Tibial nerve (tissue), 4 donors: ENCODE measurements around the gene RAB20. TPM values are rescaled to one million over a fixed set of nuclear protein-coding genes. Genes with fewer than 3 reads are reported as not detected.

Experiments used
- DNase-seq, 2 donors: peaks; one replicate each; pipeline ENCODE4 v3.0.0-alpha.2; 2019; ENCODE audit warnings: low spot score in 2 of 2
- H3K27ac ChIP-seq, 4 donors: fragments of 200-600 bp; sonication (generic) in 3 of 4; one replicate each; pipeline ENCODE4 v1.5.1; 2017 to 2019; ENCODE audit warnings: mild to moderate bottlenecking in 1 of 4
- H3K27me3 ChIP-seq, 2 donors: fragments of 200-600 bp; sonication (generic) in 1 of 2; one replicate each; pipeline versions ENCODE4 v1.5.1 to v1.6.0; 2017 to 2019
- H3K36me3 ChIP-seq, 3 donors: fragments of 200-600 bp; sonication (generic); one replicate each; pipeline ENCODE4 v1.5.1; 2018 to 2019
- H3K4me1 ChIP-seq, 4 donors: fragments of 200-600 bp; sonication (generic) in 3 of 4; one replicate each; pipeline ENCODE4 v1.5.1; 2017 to 2019
- H3K4me3 ChIP-seq, 4 donors: fragments of 200-600 bp; sonication (generic) in 3 of 4; one replicate each; pipeline ENCODE4 v1.5.1; 2017 to 2019; ENCODE audit warnings: mild to moderate bottlenecking in 1 of 4, moderate library complexity in 1 of 4
- H3K9me3 ChIP-seq, 4 donors: fragments of 200-600 bp; sonication (generic) in 3 of 4; one replicate each; pipeline ENCODE4 v1.5.1; 2017 to 2019
- CTCF ChIP-seq, 5 experiments: fragments of 200-600 bp in 3 of 5; fragments of 450-650 bp in 2 of 5; sonication (generic) in 3 of 5; IDR thresholded peaks; one replicate each; pipeline ENCODE4 v1.5.1; 2016 to 2019; ENCODE audit warnings: antibody characterized with exemption in 5 of 5, mild to moderate bottlenecking in 3 of 5, moderate library complexity in 2 of 5
- EP300 ChIP-seq, 2 donors: sonication (generic); formaldehyde crosslinking; IDR thresholded peaks; one replicate each; pipeline ENCODE4 v1.6.1; 2017; ENCODE audit warnings: antibody characterized with exemption in 2 of 2, mild to moderate bottlenecking in 1 of 2
- POLR2A ChIP-seq, 2 donors: fragments of 450-650 bp; IDR thresholded peaks; one replicate each; pipeline ENCODE4 v1.6.1; 2017; ENCODE audit warnings: antibody characterized with exemption in 2 of 2, mild to moderate bottlenecking in 2 of 2, moderate library complexity in 2 of 2
- WGBS, 2 donors: methylation state at CpG; one replicate each; pipeline ENCODE4 v1.1.5; 2018; 5-methylcytosine and 5-hydroxymethylcytosine counted together
- total RNA-seq, 4 donors: library from RNA; depleted of rRNA; stranded (reverse); fragments of >200 nt; gene quantifications; one replicate each; pipeline ENCODE4 v1.1.0, GENCODE V29; 2016

The RAB20 gene
- total RNA-seq, 4 donors from 2014 or later: 28.5 to 52.5 (median 30.2) TPM

- DNase-seq: no peak
- Histone ChIP-seq H3K4me1 (peaks cover 0 to 28% (median 9%) of the 10 kb centered on the region in 4 donors), H3K27ac (no peak overlapping the region), H3K36me3 (peaks cover 0 to 100% (median 4%) of the 10 kb centered on the region in 3 donors), H3K4me3 (no peak overlapping the region), H3K9me3 (no peaks in the 10 kb centered on the region), H3K27me3 (no peaks in the 10 kb centered on the region)
- WGBS, 2 donors: 85 to 87% methylated on average over 9 of the region's 9 CpGs
- TF ChIP-seq POLR2A (IDR thresholded peaks at IDR 0.05) (no peak), EP300 (IDR thresholded peaks at IDR 0.05) (no peak), CTCF (IDR thresholded peaks at IDR 0.05) (no peak)
Observed at GRCh38 chr13:110475117-110475516, 86.4 kb downstream of the RAB20 start.

- H3K4me1 ChIP-seq: peaks cover 0 to 26% (median 9%) of the 10 kb centered on the region in 4 donors
- H3K9me3 ChIP-seq: no peaks in the 10 kb centered on the region
- TF ChIP-seq CTCF (IDR thresholded peaks at IDR 0.05): no peak
- no peak for TF ChIP-seq POLR2A (IDR thresholded peaks at IDR 0.05)
- TF ChIP-seq EP300 (IDR thresholded peaks at IDR 0.05): no peak
- H3K27me3 ChIP-seq: no peaks in the 10 kb centered on the region
- H3K4me3 ChIP-seq: no peak overlapping the region
- 93 to 94% methylated on average over 21 of the region's 21 CpGs for WGBS, 2 donors
- no peak for DNase-seq
- peaks cover 0 to 100% (median 4%) of the 10 kb centered on the region in 3 donors for H3K36me3 ChIP-seq
- H3K27ac ChIP-seq: no peak overlapping the region
Observed at GRCh38 chr13:110474713-110475112, 86.8 kb downstream of the RAB20 start.

Other genes with a start within 250 kb of the RAB20 start
- gene NAXD, start 53.8 kb upstream of the RAB20 start, total RNA-seq: 10 to 100 TPM; 27.6 to 45.7 (median 38.5) TPM
- 10 to 100 TPM; 33.7 to 68.4 (median 64.3) TPM for gene CARS2, start 144.4 kb upstream of the RAB20 start, total RNA-seq
- 10 to 100 TPM; 23.6 to 32.2 (median 28.3) TPM for gene ING1, start 152.0 kb upstream of the RAB20 start, total RNA-seq